ENCODE measurements around the gene MTX2.
"Not testable (repeated sequence)": the region's sequence is repeated elsewhere in the genome, so short reads cannot be mapped to it uniquely, and the experiment has no call there.

MTX2 gene

DNA sequence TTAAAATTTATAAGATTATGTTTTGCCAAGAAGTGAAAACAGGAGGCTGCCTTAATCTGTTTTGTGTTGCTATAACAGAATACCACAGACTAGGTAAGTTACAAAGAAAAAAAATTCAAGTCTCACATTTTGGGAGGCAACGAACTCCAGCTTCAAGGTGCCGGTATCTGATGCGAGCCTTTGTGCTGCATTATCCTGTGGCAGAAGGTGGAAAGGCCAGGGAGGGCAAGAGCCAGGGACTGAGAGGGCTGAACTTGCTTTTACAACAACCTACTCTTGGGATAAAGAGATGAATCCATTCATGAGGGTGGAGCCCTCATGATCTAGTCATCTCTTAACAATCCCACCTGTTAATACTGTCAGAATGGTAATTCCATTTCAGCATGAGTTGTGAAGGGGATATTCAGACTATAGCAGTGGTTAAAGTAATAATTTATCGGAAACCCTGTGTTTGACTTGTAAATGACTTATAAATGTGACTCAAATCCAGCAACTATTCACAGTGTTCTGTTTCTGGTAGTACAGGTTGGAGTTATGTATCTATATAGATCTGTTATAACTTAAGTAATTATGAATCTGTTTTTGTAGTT lies 3.7 kb downstream of the MTX2 start:
- H3K36me3 Mint-ChIP-seq (ENCODE audit: low read depth), result peaks cover 32% of the 10 kb centered on the region
- no peak overlapping the region for H3K4me3 Mint-ChIP-seq
- H3K27me3 Mint-ChIP-seq, result no peaks in the 10 kb centered on the region
- DNase-seq, result no peak
- H3K4me1 Mint-ChIP-seq (ENCODE audit: low read depth), result peaks cover 41% of the 10 kb centered on the region
- no peak overlapping the region for H3K27ac Mint-ChIP-seq
- no peaks in the 10 kb centered on the region for H3K9me3 Mint-ChIP-seq

DNA sequence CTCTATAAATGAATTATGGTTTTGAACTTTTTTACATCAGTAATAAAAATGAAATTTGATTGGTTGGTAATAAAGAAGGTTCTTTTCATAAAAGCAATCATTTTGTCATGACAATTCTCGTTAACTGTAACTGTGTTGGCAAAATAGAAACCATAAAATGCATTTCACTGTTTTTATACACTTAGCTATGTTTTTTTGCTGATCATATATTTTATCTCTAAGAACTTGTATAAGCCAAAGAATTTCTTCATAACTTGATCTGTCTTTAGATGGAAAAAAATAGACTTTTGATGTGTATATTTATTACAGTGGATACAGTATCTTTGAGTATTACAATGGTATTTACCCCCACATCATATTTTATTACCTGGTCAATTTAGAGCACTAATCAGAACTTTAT lies 9.7 kb downstream of the MTX2 start:
- no peak for DNase-seq
- Mint-ChIP-seq H3K4me3 (no peak overlapping the region), H3K9me3 (no peaks in the 10 kb centered on the region), H3K27ac (no peak overlapping the region), H3K36me3 (ENCODE audit: low read depth) (peaks cover 27% of the 10 kb centered on the region), H3K27me3 (no peaks in the 10 kb centered on the region), H3K4me1 (ENCODE audit: low read depth) (peaks cover 44% of the 10 kb centered on the region)

DNA sequence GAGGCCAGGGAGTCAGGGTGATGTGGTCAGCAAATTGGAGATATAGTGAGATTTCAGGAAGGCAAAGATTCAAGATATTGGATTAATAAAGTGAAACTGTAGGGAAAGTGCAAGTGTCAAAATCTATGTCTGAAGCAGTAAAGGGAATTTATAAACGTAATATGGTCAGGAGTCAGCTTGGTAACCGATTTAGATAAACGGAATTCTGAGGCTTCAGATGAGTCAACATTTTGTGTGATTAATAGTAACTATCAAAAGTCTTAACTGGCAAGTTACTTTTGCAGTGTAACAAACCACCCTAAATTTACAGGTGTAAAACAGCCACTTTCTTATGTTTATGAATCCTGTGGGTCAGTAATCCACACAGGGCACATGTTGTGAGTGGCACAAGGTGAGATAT lies 10.9 kb downstream of the MTX2 start:
- Mint-ChIP-seq H3K9me3 (no peaks in the 10 kb centered on the region), H3K27me3 (no peaks in the 10 kb centered on the region), H3K4me3 (no peak overlapping the region), H3K36me3 (ENCODE audit: low read depth) (peaks cover 19% of the 10 kb centered on the region), H3K4me1 (ENCODE audit: low read depth) (peaks cover 44% of the 10 kb centered on the region), H3K27ac (no peak overlapping the region)
- DNase-seq, result no peak

DNA sequence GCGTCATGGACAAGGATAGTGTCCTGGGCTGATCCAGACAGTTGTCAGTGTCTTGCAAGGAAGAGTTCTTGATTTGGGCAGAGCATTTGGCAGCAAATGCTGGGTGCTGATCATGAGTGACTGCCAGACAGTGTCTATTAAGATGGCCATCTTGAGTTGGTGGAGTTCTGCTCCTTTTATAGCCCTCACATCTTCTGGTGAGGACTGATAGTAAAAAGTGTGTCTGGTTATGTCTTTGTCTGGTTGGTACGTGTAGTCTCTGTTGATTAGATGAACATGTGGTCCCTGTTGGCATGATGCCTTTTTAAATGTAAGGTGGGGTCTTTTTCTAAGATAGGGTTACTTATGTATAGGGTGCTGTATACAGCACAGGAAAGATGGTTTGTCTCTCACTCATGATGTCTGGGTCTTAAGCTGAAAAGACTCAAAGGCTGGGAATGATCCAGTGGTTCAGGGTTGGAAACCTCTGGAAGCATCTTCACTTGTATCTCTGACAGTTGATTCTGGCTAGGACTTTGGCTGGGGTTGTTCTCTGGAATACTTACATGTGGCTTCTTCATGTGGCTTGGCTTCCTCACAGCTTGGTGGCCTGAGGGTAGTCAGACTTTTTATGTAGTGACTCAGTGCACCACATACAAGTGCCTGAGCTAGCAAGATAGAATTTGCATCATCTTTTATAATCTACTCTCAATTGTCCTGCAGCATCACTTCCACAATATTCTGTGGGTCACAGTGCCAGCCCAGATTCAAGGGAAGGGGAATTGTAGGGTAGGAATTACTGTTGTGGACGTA lies 11.8 kb downstream of the MTX2 start:
- Mint-ChIP-seq H3K9me3 (no peaks in the 10 kb centered on the region), H3K27me3 (no peaks in the 10 kb centered on the region), H3K4me3 (no peak overlapping the region), H3K27ac (no peak overlapping the region), H3K36me3 (ENCODE audit: low read depth) (peaks cover 24% of the 10 kb centered on the region), H3K4me1 (ENCODE audit: low read depth) (peaks cover 49% of the 10 kb centered on the region)
- no peak for DNase-seq

DNA sequence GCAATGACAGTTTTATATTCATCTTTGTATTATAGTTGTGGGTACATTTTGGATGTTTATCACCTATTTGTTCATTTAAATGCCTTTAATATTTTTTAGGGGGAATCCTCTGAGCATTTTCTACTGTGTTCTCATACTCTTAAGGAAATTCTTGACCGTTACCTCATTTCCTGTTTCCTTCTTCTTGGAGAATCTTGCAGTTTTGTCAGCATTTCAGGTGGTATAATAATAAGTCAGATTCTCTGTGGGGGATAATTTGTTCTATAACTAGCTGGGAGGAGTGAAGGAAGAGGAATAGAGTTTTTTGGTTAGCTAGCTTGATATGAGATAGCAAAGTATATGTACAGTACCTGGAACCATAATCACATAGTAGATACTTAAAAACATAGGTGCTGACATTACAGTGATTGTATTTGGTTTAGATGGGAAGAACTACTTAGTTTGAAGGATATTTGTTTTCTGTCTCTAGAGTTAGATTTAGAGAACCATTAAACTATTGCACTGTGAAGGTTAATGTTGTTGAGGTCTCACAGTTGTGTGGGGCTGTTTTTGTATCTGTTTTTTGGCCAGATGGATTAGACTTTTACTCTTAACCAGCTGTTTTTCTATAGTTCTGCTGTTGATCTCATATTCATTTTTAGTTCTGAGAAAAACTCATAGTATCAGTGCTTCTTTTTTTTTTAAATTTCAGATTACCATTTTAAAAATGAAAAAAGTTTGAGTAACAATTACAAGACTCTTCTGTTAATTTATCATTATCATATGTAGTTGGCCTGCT lies 14.2 kb downstream of the MTX2 start:
- peaks cover 57% of the 10 kb centered on the region for H3K4me1 Mint-ChIP-seq (ENCODE audit: low read depth)
- H3K27me3 Mint-ChIP-seq, result no peaks in the 10 kb centered on the region
- no peaks in the 10 kb centered on the region for H3K9me3 Mint-ChIP-seq
- no peak for DNase-seq
- H3K4me3 Mint-ChIP-seq, result no peak overlapping the region
- H3K27ac Mint-ChIP-seq, result no peak overlapping the region
- H3K36me3 Mint-ChIP-seq (ENCODE audit: low read depth), result peaks cover 30% of the 10 kb centered on the region

DNA sequence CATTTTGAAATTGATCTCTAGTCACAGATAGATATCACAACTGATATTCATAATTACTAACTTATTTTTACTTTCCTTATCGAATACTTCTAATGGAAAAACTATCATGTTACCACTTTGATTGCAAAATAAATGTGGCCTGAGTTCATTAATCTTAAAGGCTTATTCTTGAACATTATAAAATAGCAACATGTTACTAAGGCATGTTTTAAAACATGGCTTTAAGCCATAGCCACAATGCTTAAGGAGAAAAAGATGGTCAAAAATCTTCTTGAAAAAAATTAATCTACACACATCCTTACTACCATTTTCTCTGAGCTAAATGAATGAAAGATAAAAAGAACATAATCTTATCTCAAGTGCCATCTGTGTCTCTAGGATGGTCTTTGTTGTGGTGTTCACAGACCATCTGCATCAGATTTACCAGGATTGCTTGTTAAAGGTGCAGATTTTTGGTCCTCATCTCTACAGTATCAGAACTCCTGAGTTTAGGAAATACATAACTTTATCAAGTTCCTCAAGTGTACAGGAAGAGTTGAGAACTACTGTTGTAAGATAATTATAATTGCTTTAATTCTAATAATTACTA lies 15.3 kb downstream of the MTX2 start:
- Mint-ChIP-seq H3K4me1 (ENCODE audit: low read depth) (peaks cover 59% of the 10 kb centered on the region), H3K27me3 (no peaks in the 10 kb centered on the region), H3K36me3 (ENCODE audit: low read depth) (peaks cover 32% of the 10 kb centered on the region), H3K27ac (no peak overlapping the region), H3K9me3 (no peaks in the 10 kb centered on the region), H3K4me3 (no peak overlapping the region)
- DNase-seq, result no peak

DNA sequence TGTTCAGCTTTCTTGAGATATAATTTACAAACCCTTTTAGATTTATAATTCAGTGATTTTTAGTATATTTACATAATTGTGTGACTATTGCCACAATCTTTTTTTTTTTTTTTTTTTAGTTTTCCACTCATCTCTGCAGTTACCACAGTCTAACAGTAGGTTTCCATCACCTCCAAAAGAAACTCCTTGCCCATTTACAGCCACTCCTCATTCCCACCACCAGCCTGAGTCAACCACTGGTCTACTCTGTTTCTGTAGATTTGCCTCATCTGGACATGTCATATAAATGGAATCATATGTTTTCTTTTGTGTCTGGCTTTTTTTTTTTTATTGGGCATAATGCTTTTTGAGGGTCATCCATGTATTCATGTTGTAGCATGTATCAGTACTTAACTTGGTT lies 16.1 kb downstream of the MTX2 start:
- Mint-ChIP-seq H3K4me1 (ENCODE audit: low read depth) (peaks cover 61% of the 10 kb centered on the region), H3K9me3 (no peaks in the 10 kb centered on the region), H3K4me3 (no peak overlapping the region), H3K27ac (no peak overlapping the region), H3K27me3 (no peaks in the 10 kb centered on the region), H3K36me3 (ENCODE audit: low read depth) (peaks cover 32% of the 10 kb centered on the region)
- DNase-seq, result no peak

DNA sequence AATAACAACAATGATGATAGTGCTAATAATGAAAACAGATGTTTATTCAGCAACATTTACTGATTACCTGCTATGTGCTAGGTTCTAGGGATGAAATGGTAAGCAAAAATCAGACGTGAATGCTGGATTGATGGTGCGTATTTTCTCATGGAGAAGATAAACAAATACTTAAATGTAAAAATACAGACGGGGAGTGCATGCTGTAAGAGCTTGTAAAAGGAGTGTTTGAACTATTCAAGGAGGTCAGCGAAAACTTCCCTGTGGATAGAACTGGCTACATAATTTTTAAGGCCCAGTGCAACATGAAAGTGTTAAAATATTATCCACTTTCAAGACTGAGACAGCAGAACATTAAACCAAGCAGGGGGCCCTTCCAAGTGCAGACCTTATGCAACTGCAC lies 22.1 kb downstream of the MTX2 start:
- H3K4me1 Mint-ChIP-seq (ENCODE audit: low read depth), result peaks cover 39% of the 10 kb centered on the region
- peak overlapping the region; percentile 53 for H3K27ac Mint-ChIP-seq
- DNase-seq, result no peak
- no peaks in the 10 kb centered on the region for H3K27me3 Mint-ChIP-seq
- H3K36me3 Mint-ChIP-seq (ENCODE audit: low read depth), result peaks cover 13% of the 10 kb centered on the region
- H3K4me3 Mint-ChIP-seq, result no peak overlapping the region
- H3K9me3 Mint-ChIP-seq, result no peaks in the 10 kb centered on the region

DNA sequence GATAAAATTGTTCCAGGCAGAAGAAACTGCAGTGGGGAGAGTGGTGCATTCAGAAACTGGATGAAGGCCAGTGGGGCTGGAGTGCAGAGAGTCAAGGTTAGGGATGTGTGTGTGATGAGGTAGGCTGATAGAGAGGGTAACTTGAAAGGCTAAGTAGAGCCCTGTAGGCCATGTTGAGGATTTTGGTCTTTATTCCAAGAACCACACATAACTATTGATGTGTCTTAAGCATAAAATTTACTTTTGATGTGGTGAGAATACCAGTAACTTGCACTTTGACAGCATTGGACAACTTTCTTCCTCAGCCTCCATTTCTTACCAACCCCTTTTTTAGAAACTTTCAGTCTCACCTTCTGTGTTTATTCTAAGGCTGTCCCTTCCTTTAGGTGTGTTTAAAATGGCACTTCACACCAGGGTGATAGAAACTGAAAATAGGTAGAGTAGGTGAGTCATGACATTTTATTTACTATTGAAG lies 22.6 kb downstream of the MTX2 start:
- Mint-ChIP-seq H3K9me3 (no peaks in the 10 kb centered on the region), H3K27ac (peak overlapping the region; percentile 53), H3K4me3 (no peak overlapping the region), H3K36me3 (ENCODE audit: low read depth) (peaks cover 11% of the 10 kb centered on the region), H3K4me1 (ENCODE audit: low read depth) (peaks cover 37% of the 10 kb centered on the region), H3K27me3 (no peaks in the 10 kb centered on the region)
- DNase-seq, result no peak

DNA sequence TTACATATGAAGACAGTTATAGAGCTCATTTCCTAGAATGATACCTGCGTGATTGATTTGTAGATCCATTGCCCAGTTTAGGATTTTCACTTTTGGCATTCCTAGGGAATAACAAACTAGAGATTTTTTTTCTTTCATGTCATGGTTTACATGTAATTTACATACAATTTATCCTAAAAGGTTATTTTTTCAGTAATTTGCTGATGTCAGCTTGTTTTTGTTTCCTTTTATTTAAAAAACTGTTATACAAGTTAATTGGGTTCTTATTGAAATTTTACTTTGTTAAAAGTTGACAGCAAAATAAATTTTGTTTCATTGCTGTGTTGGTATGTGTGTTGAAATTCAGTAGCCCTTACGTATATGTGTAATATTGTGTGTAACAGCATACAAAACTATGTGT lies 23.4 kb downstream of the MTX2 start:
- no peaks in the 10 kb centered on the region for H3K9me3 Mint-ChIP-seq
- DNase-seq, result no peak
- no peak overlapping the region for H3K27ac Mint-ChIP-seq
- peaks cover 36% of the 10 kb centered on the region for H3K4me1 Mint-ChIP-seq (ENCODE audit: low read depth)
- no peak overlapping the region for H3K4me3 Mint-ChIP-seq
- H3K27me3 Mint-ChIP-seq, result no peaks in the 10 kb centered on the region
- peaks cover 14% of the 10 kb centered on the region for H3K36me3 Mint-ChIP-seq (ENCODE audit: low read depth)

DNA sequence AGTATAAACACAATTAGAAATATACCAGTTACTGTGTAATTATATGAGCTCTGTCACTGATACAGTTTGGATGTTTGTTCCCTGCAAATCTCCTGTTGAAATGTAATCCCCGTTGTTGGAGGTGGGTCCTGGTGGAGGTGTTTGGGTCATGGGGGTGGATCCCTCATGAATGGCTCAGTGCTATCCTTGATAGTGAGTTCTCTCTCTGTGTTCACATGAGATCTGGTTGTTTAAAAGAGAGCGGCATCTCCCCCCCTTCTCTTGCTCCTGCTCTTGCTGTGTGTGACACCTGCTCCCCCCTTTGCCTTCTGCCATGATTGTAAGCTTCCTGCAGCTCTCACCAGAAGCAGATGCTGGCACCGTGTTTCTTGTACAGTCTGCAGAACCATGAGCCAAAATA lies 24.1 kb downstream of the MTX2 start:
- no peak overlapping the region for H3K27ac Mint-ChIP-seq
- no peak for DNase-seq
- H3K36me3 Mint-ChIP-seq (ENCODE audit: low read depth), result peaks cover 13% of the 10 kb centered on the region
- H3K27me3 Mint-ChIP-seq, result no peaks in the 10 kb centered on the region
- no peak overlapping the region for H3K4me3 Mint-ChIP-seq
- no peaks in the 10 kb centered on the region for H3K9me3 Mint-ChIP-seq
- H3K4me1 Mint-ChIP-seq (ENCODE audit: low read depth), result peaks cover 33% of the 10 kb centered on the region

DNA sequence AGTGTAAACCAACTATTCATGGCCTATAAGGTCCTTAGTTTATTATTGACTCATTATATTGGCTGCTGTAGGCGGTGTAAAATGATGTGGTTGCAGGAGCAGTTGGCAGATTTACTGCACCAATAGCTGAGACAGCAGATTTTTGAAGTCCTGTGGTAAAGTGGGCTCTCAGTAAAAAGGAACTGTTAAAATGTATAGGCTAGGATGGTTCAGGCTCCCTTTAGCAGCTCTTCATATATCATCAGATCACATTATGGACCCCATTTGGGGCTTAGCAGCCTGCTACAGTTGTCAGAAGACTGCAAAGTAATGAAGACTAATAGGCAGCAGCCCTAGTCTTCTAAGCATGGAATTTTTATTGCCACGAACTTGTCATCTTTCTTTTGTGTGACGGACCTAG lies 27.8 kb downstream of the MTX2 start:
- peaks cover 17% of the 10 kb centered on the region for H3K36me3 Mint-ChIP-seq (ENCODE audit: low read depth)
- DNase-seq, result no peak
- H3K4me3 Mint-ChIP-seq, result no peak overlapping the region
- no peak overlapping the region for H3K27ac Mint-ChIP-seq
- H3K9me3 Mint-ChIP-seq, result no peaks in the 10 kb centered on the region
- peaks cover 9% of the 10 kb centered on the region for H3K4me1 Mint-ChIP-seq (ENCODE audit: low read depth)
- H3K27me3 Mint-ChIP-seq, result no peaks in the 10 kb centered on the region

DNA sequence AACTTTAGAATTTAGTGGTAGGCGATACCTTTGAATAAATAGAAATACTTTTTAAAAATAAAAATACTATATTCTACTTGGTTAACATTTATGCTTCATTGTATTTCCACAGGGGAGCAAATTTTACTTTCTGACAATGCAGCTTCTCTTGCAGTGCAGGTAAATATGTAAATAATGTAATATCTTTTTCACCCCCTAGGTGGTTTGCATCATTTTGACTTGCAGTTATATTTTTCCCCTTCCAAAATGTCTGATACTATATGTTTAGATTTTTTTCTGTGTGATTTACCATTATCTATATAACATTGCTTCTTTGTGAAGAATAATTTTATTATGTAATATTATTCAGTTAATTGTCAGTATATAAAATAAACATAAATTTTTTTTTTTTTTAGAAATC lies 28.5 kb downstream of the MTX2 start:
- Mint-ChIP-seq H3K9me3 (no peaks in the 10 kb centered on the region), H3K27ac (no peak overlapping the region), H3K36me3 (ENCODE audit: low read depth) (peaks cover 17% of the 10 kb centered on the region), H3K4me1 (ENCODE audit: low read depth) (peaks cover 4% of the 10 kb centered on the region), H3K4me3 (no peak overlapping the region), H3K27me3 (no peaks in the 10 kb centered on the region)
- no peak for DNase-seq

DNA sequence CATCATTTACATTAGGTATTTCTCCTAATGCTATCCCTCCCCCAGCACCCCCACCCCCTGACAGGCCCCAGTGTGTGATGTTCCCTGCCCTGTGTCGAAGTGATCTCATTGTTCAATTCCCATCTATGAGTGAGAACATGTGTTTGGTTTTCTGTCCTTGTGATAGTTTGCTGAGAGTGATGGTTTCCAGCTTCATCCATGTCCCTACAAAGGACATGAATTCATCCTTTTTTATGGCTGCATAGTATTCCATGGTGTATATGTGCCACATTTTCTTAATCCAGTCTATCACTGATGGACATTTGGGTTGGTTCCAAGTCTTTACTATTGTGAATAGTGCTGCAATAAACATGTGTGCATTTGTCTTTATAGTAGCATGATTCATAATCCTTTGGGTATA lies 36.8 kb downstream of the MTX2 start:
- H3K36me3 Mint-ChIP-seq (ENCODE audit: low read depth), result peaks cover 66% of the 10 kb centered on the region
- not testable (repeated sequence) for H3K27me3 Mint-ChIP-seq; DNase-seq; H3K27ac Mint-ChIP-seq; H3K4me3 Mint-ChIP-seq; H3K9me3 Mint-ChIP-seq; H3K4me1 Mint-ChIP-seq (ENCODE audit: low read depth)

DNA sequence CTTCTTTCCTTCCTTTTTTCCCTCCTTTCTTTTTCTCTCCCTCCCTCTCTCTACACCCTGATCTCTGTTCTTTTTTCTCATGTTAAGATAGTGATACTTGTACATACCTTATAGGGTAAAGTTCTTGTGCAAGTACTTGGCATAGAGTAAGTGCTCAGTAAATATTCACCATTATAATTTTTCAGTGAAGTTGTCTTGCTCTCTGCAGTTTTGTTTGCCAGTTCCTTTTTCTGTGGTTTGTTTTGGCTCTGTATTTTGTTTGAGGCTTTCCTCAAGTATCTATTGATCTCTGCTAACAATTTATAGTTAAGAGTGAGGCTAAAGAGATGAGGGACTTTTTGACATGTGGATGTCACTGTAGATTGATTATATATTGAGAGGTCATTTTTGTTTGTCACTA lies 48.0 kb downstream of the MTX2 start:
- DNase-seq, result no peak
- Mint-ChIP-seq H3K27ac (no peak overlapping the region), H3K36me3 (ENCODE audit: low read depth) (peaks cover 39% of the 10 kb centered on the region)

More for the DNA sequence above, 48.0 kb downstream of the MTX2 start:
- H3K4me3 Mint-ChIP-seq, result no peak overlapping the region
- no peaks in the 10 kb centered on the region for H3K9me3 Mint-ChIP-seq
- no peaks in the 10 kb centered on the region for H3K27me3 Mint-ChIP-seq
- H3K4me1 Mint-ChIP-seq (ENCODE audit: low read depth), result no peaks in the 10 kb centered on the region

Measured in activated T-cell treated with anti-CD3 and anti-CD28 coated beads, Interleukin-2, amount 50 U/mL, for 24 hours (primary cell).